A549 (cell line): ENCODE data around the gene HBA2. TPM values are rescaled to one million over a fixed set of nuclear protein-coding genes. Genes with fewer than 3 reads are reported as not detected.
A peak's percentile ranks its signal among the peaks of the same experiment; 100 is the strongest.

ENCODE experiments used
- ATAC-seq, 2 experiments: fragments of 200-7000 bp in 1 of 2; fragments of >200 bp in 1 of 2; cut with Nextera tagmentation in 1 of 2; cut with Tn5 transposase in 1 of 2; 3 replicates each; pipeline versions ENCODE4 v1.8.0 to v1.9.1; 2018 to 2020; ENCODE audit warnings: mild to moderate bottlenecking in 1 of 2, moderate library complexity in 1 of 2
- CTCF ChIA-PET: fragments of 300-600 bp; sonication (Branson Sonifier 250); formaldehyde crosslinking; extraction: SDS; loops from one replicate; lab custom pipeline; 2021; ENCODE audit warnings: antibody characterized with exemption, inconsistent platforms; lab: Yijun Ruan, JAX
- POLR2A ChIA-PET: fragments of 350-600 bp; formaldehyde crosslinking; extraction: SDS; loops from one replicate; lab custom pipeline; 2021; ENCODE audit warnings: antibody characterized with exemption, inconsistent platforms; lab: Yijun Ruan, JAX
- DNase-seq, 2 experiments: peaks; one replicate each; pipeline versions ENCODE4 v3.0.0 to v3.0.0-alpha.2; 2011 to 2016; ENCODE audit warnings: low read depth in 1 of 2, low spot score in 1 of 2
- FAIRE-seq: peaks from 2 replicates; lab custom pipeline; 2011; peaks lifted over from hg19 to GRCh38; lab: Jason Lieb, UNC
- H3K27ac ChIP-seq, 2 experiments: fragments of >200 bp; sonication (Bioruptor Twin); formaldehyde crosslinking; 3 replicates each; pipeline ENCODE4 v1.5.1; 2016 to 2017
- H3K4me1 ChIP-seq: fragments of >200 bp; sonication (Bioruptor Twin); formaldehyde crosslinking; 3 replicates; pipeline ENCODE4 v1.6.1; 2016
- H3K4me2 ChIP-seq: fragments of >200 bp; sonication (Bioruptor Twin); formaldehyde crosslinking; 3 replicates; pipeline ENCODE4 v1.6.1; 2016
- H3K4me3 ChIP-seq: fragments of >200 bp; sonication (Bioruptor Twin); formaldehyde crosslinking; 3 replicates; pipeline ENCODE4 v1.5.1; 2016
- H3K9me3 ChIP-seq: fragments of >200 bp; sonication (Bioruptor Twin); formaldehyde crosslinking; 3 replicates; pipeline ENCODE4 v1.6.1; 2016
- CEBPB ChIP-seq, 2 experiments: fragments of >200 bp in 1 of 2; sonication (Bioruptor Twin) in 1 of 2; formaldehyde crosslinking in 1 of 2; IDR thresholded peaks; 2 replicates each; pipeline ENCODE4 v1.6.1; 2012 to 2016
- FOSL2 ChIP-seq, 2 experiments: fragments of 450-650 bp in 1 of 2; fragments of >200 bp in 1 of 2; sonication (Bioruptor Twin) in 1 of 2; formaldehyde crosslinking; IDR thresholded peaks; 2 replicates each; pipeline versions ENCODE4 v1.5.0 to v1.6.1; 2016 to 2020; ENCODE audit warnings: mild to moderate bottlenecking in 1 of 2, moderate library complexity in 1 of 2
- FOXS1 ChIP-seq: fragments of 250-450 bp; sonication (Bioruptor Pico); IDR thresholded peaks from 2 replicates; pipeline ENCODE4 v1.5.0; 2020; ENCODE audit warnings: mild to moderate bottlenecking, moderate library complexity
- GATA3 ChIP-seq: IDR thresholded peaks from 2 replicates; pipeline ENCODE4 v1.6.1; 2012; ENCODE audit warnings: borderline replicate concordance
- JUN ChIP-seq, 2 experiments: fragments of >200 bp; sonication (Bioruptor Twin); formaldehyde crosslinking; IDR thresholded peaks; 2 replicates in 1 of 2; 3 replicates in 1 of 2; pipeline ENCODE4 v1.6.1; 2016 to 2017
- JUNB ChIP-seq: fragments of >200 bp; sonication (Bioruptor Twin); formaldehyde crosslinking; IDR thresholded peaks from 2 replicates; pipeline ENCODE4 v1.6.1; 2016
- MAZ ChIP-seq: fragments of 150-350 bp; IDR thresholded peaks from 2 replicates; pipeline ENCODE4 v1.6.1; 2014; ENCODE audit warnings: antibody characterized with exemption, low read depth, low read length, borderline replicate concordance
- NFE2L2 ChIP-seq: fragments of 150-350 bp; conservative IDR thresholded peaks from 2 replicates; pipeline ENCODE4 v1.6.1; 2014; ENCODE audit warnings: low read length
- POLR2A ChIP-seq: IDR thresholded peaks from 2 replicates; pipeline ENCODE4 v1.6.1; 2012; ENCODE audit warnings: mild to moderate bottlenecking, low read length
- RCOR1 ChIP-seq: fragments of 150-350 bp; IDR thresholded peaks from 2 replicates; pipeline ENCODE4 v1.6.1; 2014; ENCODE audit warnings: antibody characterized with exemption, low read length, low read depth
- SMC3 ChIP-seq: fragments of >200 bp; sonication (Bioruptor Twin); formaldehyde crosslinking; IDR thresholded peaks from 3 replicates; pipeline ENCODE4 v1.6.1; 2018; ENCODE audit warnings: inconsistent platforms
- TFCP2L1 ChIP-seq: fragments of 250-450 bp; sonication (Bioruptor Pico); IDR thresholded peaks from 2 replicates; pipeline ENCODE4 v1.5.0; 2021; ENCODE audit warnings: mild to moderate bottlenecking
- TP53 ChIP-seq: fragments of 250-450 bp; sonication (Bioruptor Pico); IDR thresholded peaks from 2 replicates; pipeline ENCODE4 v1.5.0; 2021; ENCODE audit warnings: mild to moderate bottlenecking, moderate library complexity
- ZFP36 ChIP-seq: fragments of 450-650 bp; IDR thresholded peaks from 2 replicates; pipeline ENCODE4 v1.6.1; 2014; ENCODE audit warnings: borderline replicate concordance; ENCODE audit not compliant: partially characterized antibody
- ZSCAN20 ChIP-seq: fragments of 250-450 bp; sonication (Bioruptor Pico); IDR thresholded peaks from 2 replicates; pipeline ENCODE4 v1.8.0; 2022; ENCODE audit warnings: mild to moderate bottlenecking, moderate library complexity
- whole genome bisulfite sequencing: methylation state at CpG from one replicate; pipeline ENCODE4 v1.1.6; 2017; ENCODE audit errors: missing lambda C conversion rate; 5-methylcytosine and 5-hydroxymethylcytosine counted together
- polyA plus RNA-seq, 4 experiments: library from polyadenylated mRNA; depleted of rRNA in 3 of 4; stranded (reverse); fragments of >200 nt; fragmentation: RNase III in 1 of 4; extraction: RNeasy Plus Mini Kit Qiagen cat#74134 plus additional on column Dnase treatment in 1 of 4; gene quantifications; 2 replicates in 3 of 4; 3 replicates in 1 of 4; pipeline ENCODE4 v1.2.3, GENCODE V29; 2011 to 2017
- TF ChIP-seq, protein P1 (sequence below): fragments of >200 bp; sonication (Bioruptor Twin); formaldehyde crosslinking; IDR thresholded peaks from 3 replicates; pipeline ENCODE4 v1.5.1; 2016
- TF ChIP-seq, protein P2 (sequence below): fragments of 450-650 bp; IDR thresholded peaks from 2 replicates; pipeline ENCODE4 v1.6.1; 2014; ENCODE audit warnings: antibody characterized with exemption
- TF ChIP-seq, protein P3 (sequence below): fragments of 250-450 bp; sonication (Bioruptor Pico); IDR thresholded peaks from 2 replicates; pipeline ENCODE4 v1.5.0; 2020; ENCODE audit warnings: low read depth, mild to moderate bottlenecking, moderate library complexity
- TF ChIP-seq, protein P4 (sequence below): IDR thresholded peaks from 2 replicates; pipeline ENCODE4 v1.6.1; 2012

HBA2 gene
- polyA plus RNA-seq, 2 of the 4 experiments (the other 2 are of a cell fraction): 0.23 to 0.26 TPM

- TF ChIP-seq, protein P1, sequence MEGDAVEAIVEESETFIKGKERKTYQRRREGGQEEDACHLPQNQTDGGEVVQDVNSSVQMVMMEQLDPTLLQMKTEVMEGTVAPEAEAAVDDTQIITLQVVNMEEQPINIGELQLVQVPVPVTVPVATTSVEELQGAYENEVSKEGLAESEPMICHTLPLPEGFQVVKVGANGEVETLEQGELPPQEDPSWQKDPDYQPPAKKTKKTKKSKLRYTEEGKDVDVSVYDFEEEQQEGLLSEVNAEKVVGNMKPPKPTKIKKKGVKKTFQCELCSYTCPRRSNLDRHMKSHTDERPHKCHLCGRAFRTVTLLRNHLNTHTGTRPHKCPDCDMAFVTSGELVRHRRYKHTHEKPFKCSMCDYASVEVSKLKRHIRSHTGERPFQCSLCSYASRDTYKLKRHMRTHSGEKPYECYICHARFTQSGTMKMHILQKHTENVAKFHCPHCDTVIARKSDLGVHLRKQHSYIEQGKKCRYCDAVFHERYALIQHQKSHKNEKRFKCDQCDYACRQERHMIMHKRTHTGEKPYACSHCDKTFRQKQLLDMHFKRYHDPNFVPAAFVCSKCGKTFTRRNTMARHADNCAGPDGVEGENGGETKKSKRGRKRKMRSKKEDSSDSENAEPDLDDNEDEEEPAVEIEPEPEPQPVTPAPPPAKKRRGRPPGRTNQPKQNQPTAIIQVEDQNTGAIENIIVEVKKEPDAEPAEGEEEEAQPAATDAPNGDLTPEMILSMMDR: no peak
- TF ChIP-seq CEBPB (IDR thresholded peaks at IDR 0.05): no peak
- TF ChIP-seq, all 56 proteins: peak for 0
Observed at GRCh38 chr16:143047-143446, 29.6 kb upstream of the HBA2 start (continued).

DNA sequence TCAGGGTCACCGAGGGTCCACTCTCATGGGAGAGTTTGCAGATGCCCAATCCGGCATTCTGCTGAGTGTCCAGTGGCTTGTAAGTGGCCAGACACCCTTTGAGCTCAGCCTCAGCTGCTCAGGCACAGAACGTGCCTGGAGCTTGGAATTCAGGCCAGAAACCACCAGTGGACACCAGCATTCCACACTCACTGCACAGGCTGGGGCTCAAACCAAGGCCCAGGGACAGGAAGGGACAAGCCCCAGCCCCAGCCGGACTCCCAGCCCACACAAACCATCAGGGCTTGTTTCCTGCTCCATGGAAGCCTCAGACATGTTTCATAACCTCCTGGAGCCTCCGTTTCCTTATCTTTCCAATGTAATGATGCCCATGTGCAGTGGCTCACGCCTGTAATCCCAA is 29.2 kb upstream of the HBA2 start:
- Histone ChIP-seq H3K27ac (no peak overlapping the region), H3K4me2 (no peak overlapping the region), H3K9me3 (no peaks in the 10 kb centered on the region), H3K4me1 (no peaks in the 10 kb centered on the region), H3K4me3 (no peak overlapping the region)
- ChIA-PET CTCF (interaction anchor here (1.0 to 4.3 kb wide), 6 partner anchors 10 to 39 kb away, joined by 3 to 25 read pairs (median 4); partner anchors contain the start of gene HBQ1), POLR2A (no interaction called here)
- WGBS: 67% methylated on average over 5 of the region's 6 CpGs
- DNase-seq (no peak), ATAC-seq (no peak), FAIRE-seq (no peak)
- TF ChIP-seq POLR2A (no peak), JUNB (no peak), MAZ (no peak), GATA3 (no peak), NFE2L2 (no peak)
- TF ChIP-seq, protein P2, sequence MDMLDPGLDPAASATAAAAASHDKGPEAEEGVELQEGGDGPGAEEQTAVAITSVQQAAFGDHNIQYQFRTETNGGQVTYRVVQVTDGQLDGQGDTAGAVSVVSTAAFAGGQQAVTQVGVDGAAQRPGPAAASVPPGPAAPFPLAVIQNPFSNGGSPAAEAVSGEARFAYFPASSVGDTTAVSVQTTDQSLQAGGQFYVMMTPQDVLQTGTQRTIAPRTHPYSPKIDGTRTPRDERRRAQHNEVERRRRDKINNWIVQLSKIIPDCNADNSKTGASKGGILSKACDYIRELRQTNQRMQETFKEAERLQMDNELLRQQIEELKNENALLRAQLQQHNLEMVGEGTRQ: no peak
- TF ChIP-seq, protein P3, sequence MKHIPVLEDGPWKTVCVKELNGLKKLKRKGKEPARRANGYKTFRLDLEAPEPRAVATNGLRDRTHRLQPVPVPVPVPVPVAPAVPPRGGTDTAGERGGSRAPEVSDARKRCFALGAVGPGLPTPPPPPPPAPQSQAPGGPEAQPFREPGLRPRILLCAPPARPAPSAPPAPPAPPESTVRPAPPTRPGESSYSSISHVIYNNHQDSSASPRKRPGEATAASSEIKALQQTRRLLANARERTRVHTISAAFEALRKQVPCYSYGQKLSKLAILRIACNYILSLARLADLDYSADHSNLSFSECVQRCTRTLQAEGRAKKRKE (CRISPR knock-in tag): no peak

- CTCF ChIA-PET: interaction anchor here (1.0 to 4.3 kb wide), 2 partner anchors 36 to 39 kb away, joined by 3 to 25 read pairs; partner anchors contain the start of gene HBQ1
- FAIRE-seq (no peak), DNase-seq (no peak), ATAC-seq (no peak)
- Histone ChIP-seq H3K4me1 (no peaks in the 10 kb centered on the region), H3K4me3 (no peak overlapping the region), H3K9me3 (no peaks in the 10 kb centered on the region), H3K27ac (no peak overlapping the region), H3K4me2 (no peak overlapping the region)
- 77% methylated on average over 14 of the region's 14 CpGs for WGBS
- POLR2A ChIA-PET: no interaction called here
- no peak for TF ChIP-seq TP53 (CRISPR knock-in tag)
- TF ChIP-seq MAZ: no peak
- TF ChIP-seq FOSL2 (IDR thresholded peaks at IDR 0.05): no peak
- TF ChIP-seq FOSL2 (CRISPR knock-in tag; IDR thresholded peaks at IDR 0.05): no peak
- TF ChIP-seq SMC3: no peak
- TF ChIP-seq, protein P2: no peak
- 0 out of 4 replicates have a peak, but pooled peaks of 1 of the 2 experiments have one; percentile 14 for TF ChIP-seq CEBPB (IDR thresholded peaks at IDR 0.05)
- TF ChIP-seq ZSCAN20 (CRISPR knock-in tag): no peak
- no peak for TF ChIP-seq FOXS1
Observed at GRCh38 chr16:144797-145252, 27.9 kb upstream of the HBA2 start.

DNA sequence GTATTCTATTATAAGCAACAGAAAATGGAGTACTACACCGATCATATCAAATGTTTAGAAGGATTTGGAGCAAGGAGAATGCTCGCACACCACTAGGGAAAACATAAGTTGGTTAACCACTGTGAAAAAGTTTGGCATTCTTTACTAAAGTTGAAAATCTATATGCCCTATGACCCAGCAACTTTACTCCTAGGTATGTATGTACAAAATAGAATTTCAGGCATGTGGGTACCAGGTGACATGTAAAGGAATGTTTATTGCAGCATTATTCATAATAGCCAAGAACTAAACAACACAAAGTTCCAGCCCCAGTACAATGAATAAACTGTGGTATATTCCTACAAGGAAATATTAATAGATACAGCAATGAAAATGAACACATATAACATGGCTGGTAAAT is 26.0 kb upstream of the HBA2 start:
- no peak for FAIRE-seq
- ChIA-PET CTCF (no interaction called here), POLR2A (no interaction called here)
- DNase-seq: no peak
- Histone ChIP-seq H3K4me1 (no peaks in the 10 kb centered on the region), H3K9me3 (no peaks in the 10 kb centered on the region), H3K4me3 (no peak overlapping the region), H3K4me2 (no peak overlapping the region), H3K27ac (no peak overlapping the region)
- WGBS: 63% methylated on average over 2 of the region's 2 CpGs
- ATAC-seq: no peak
- no peak for TF ChIP-seq TFCP2L1 (CRISPR knock-in tag)
- no peak for TF ChIP-seq ZFP36
- TF ChIP-seq RCOR1: no peak
- no peak for TF ChIP-seq JUN (IDR thresholded peaks at IDR 0.05)
- TF ChIP-seq, protein P4, sequence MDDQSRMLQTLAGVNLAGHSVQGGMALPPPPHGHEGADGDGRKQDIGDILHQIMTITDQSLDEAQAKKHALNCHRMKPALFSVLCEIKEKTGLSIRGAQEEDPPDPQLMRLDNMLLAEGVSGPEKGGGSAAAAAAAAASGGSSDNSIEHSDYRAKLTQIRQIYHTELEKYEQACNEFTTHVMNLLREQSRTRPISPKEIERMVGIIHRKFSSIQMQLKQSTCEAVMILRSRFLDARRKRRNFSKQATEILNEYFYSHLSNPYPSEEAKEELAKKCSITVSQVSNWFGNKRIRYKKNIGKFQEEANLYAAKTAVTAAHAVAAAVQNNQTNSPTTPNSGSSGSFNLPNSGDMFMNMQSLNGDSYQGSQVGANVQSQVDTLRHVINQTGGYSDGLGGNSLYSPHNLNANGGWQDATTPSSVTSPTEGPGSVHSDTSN: no peak
